H9 (cell line): ENCODE measurements around the gene DCP1B. TPM values are rescaled to one million over a fixed set of nuclear protein-coding genes. Genes with fewer than 3 reads are reported as not detected.

ENCODE experiments used
- DNase-seq: peaks from one replicate; pipeline ENCODE4 v3.0.0-alpha.2; 2017
- H2AFZ ChIP-seq: one replicate; pipeline ENCODE4 v1.6.1; 2013; ENCODE audit warnings: mild to moderate bottlenecking, low read length, control low read depth, moderate library complexity
- H2AK5ac ChIP-seq: 2 replicates; pipeline ENCODE4 v1.6.1; 2013; ENCODE audit warnings: low read length, control low read depth, mixed read lengths; ENCODE audit not compliant: insufficient read length
- H2BK120ac ChIP-seq: one replicate; pipeline ENCODE4 v1.6.1; 2013; ENCODE audit warnings: low read depth, mild to moderate bottlenecking, low read length, control low read depth, inconsistent platforms; ENCODE audit not compliant: poor library complexity, severe bottlenecking
- H2BK12ac ChIP-seq: 2 replicates; pipeline ENCODE4 v1.6.1; 2013; ENCODE audit warnings: low read length, control low read depth, mixed read lengths, low read depth; ENCODE audit not compliant: insufficient read length
- H2BK15ac ChIP-seq: 2 replicates; pipeline ENCODE4 v1.6.1; 2013; ENCODE audit warnings: low read depth, low read length, control low read depth
- H2BK20ac ChIP-seq: one replicate; pipeline ENCODE4 v1.6.1; 2013; ENCODE audit warnings: low read depth, mild to moderate bottlenecking, low read length, control low read depth, inconsistent platforms; ENCODE audit not compliant: poor library complexity, severe bottlenecking
- H2BK5ac ChIP-seq: 2 replicates; pipeline ENCODE4 v1.6.1; 2013; ENCODE audit warnings: low read length, control low read depth, mixed read lengths; ENCODE audit not compliant: insufficient read length
- H3K14ac ChIP-seq: 2 replicates; pipeline ENCODE4 v1.6.1; 2013; ENCODE audit warnings: low read length, control low read depth; ENCODE audit not compliant: insufficient read depth
- H3K18ac ChIP-seq: 2 replicates; pipeline ENCODE4 v1.6.1; 2013; ENCODE audit warnings: low read depth, mild to moderate bottlenecking, mixed read lengths, low read length, control low read depth; ENCODE audit not compliant: insufficient read length
- H3K23ac ChIP-seq: 2 replicates; pipeline ENCODE4 v1.6.1; 2013; ENCODE audit warnings: low read length, control low read depth, mixed read lengths, low read depth; ENCODE audit not compliant: insufficient read length
- H3K23me2 ChIP-seq: 2 replicates; pipeline ENCODE4 v1.6.1; 2013; ENCODE audit warnings: low read depth, mild to moderate bottlenecking, mixed read lengths, low read length, control low read depth; ENCODE audit not compliant: insufficient read length, poor library complexity, severe bottlenecking
- H3K27ac ChIP-seq: 2 replicates; pipeline ENCODE4 v1.5.1; 2013; ENCODE audit warnings: low read length, control low read depth, mixed read lengths, low read depth; ENCODE audit not compliant: insufficient read length
- H3K27me3 ChIP-seq: 2 replicates; pipeline ENCODE4 v1.6.1; 2013; ENCODE audit warnings: low read length, control low read depth, inconsistent platforms; ENCODE audit not compliant: insufficient read depth
- H3K4ac ChIP-seq: 2 replicates; pipeline ENCODE4 v1.6.1; 2013; ENCODE audit warnings: low read depth, mild to moderate bottlenecking, control low read depth, inconsistent platforms, low read length, moderate library complexity
- H3K4me1 ChIP-seq: 2 replicates; pipeline ENCODE4 v1.6.1; 2013; ENCODE audit warnings: low read length, control low read depth, inconsistent platforms; ENCODE audit not compliant: insufficient read depth
- H3K4me2 ChIP-seq: 2 replicates; pipeline ENCODE4 v1.6.1; 2013; ENCODE audit warnings: low read length, control low read depth, mixed read lengths; ENCODE audit not compliant: insufficient read length, insufficient read depth
- H3K56ac ChIP-seq: 2 replicates; pipeline ENCODE4 v1.6.1; 2013; ENCODE audit warnings: low read depth, mild to moderate bottlenecking, mixed read lengths, low read length, control low read depth; ENCODE audit not compliant: insufficient read length
- H3K79me1 ChIP-seq: 2 replicates; pipeline ENCODE4 v1.6.1; 2013; ENCODE audit warnings: low read depth, mild to moderate bottlenecking, moderate library complexity, low read length, control low read depth, inconsistent platforms; ENCODE audit not compliant: insufficient read depth, poor library complexity, severe bottlenecking
- H3K79me2 ChIP-seq: 2 replicates; pipeline ENCODE4 v1.6.1; 2013; ENCODE audit warnings: low read length, control low read depth, inconsistent platforms; ENCODE audit not compliant: insufficient read depth
- H3K9ac ChIP-seq: 2 replicates; pipeline ENCODE4 v1.6.1; 2013; ENCODE audit warnings: low read length, control low read depth, mixed read lengths; ENCODE audit not compliant: insufficient read length; ENCODE audit errors: extremely low read depth
- H3K9me3 ChIP-seq: one replicate; pipeline ENCODE4 v1.6.1; 2013; ENCODE audit warnings: low read depth, low read length, inconsistent platforms; ENCODE audit not compliant: control insufficient read depth
- H3T11ph ChIP-seq: one replicate; pipeline ENCODE4 v1.6.1; 2013; ENCODE audit warnings: mild to moderate bottlenecking, low read length, control low read depth, inconsistent platforms
- H4K20me1 ChIP-seq: one replicate; pipeline ENCODE4 v1.6.1; 2013; ENCODE audit not compliant: control insufficient read depth, insufficient read length, insufficient read depth
- H4K5ac ChIP-seq: 2 replicates; pipeline ENCODE4 v1.6.1; 2013; ENCODE audit warnings: low read depth, mild to moderate bottlenecking, mixed read lengths, low read length, control low read depth; ENCODE audit not compliant: insufficient read length
- H4K8ac ChIP-seq: replicated peaks from 2 replicates; pipeline ENCODE4 v1.6.1; 2013; ENCODE audit warnings: low read length, control low read depth, mixed read lengths, low read depth; ENCODE audit not compliant: insufficient read length
- H4K91ac ChIP-seq: 2 replicates; pipeline ENCODE4 v1.6.1; 2013; ENCODE audit warnings: low read depth, mild to moderate bottlenecking, moderate library complexity, mixed read lengths, low read length, control low read depth; ENCODE audit not compliant: insufficient read length
- H3K27ac Mint-ChIP-seq, 3 experiments: 2 replicates in 2 of 3; 3 replicates in 1 of 3; pipeline ENCODE4 v1.8.0; 2020 to 2021; ENCODE audit warnings: mixed read lengths in 3 of 3, mild to moderate bottlenecking in 1 of 3, moderate library complexity in 1 of 3
- H3K27me3 Mint-ChIP-seq: 2 replicates; pipeline ENCODE4 v1.8.0; 2021; ENCODE audit warnings: low read depth, mild to moderate bottlenecking, moderate library complexity, mixed read lengths
- H3K36me3 Mint-ChIP-seq, 3 experiments: 2 replicates in 2 of 3; 3 replicates in 1 of 3; pipeline ENCODE4 v1.8.0; 2020 to 2021; ENCODE audit warnings: low read depth in 3 of 3, mixed read lengths in 3 of 3; ENCODE audit not compliant: insufficient read depth in 1 of 3
- H3K4me1 Mint-ChIP-seq, 2 experiments: 2 replicates each; pipeline ENCODE4 v1.8.0; 2020; ENCODE audit warnings: mixed read lengths in 2 of 2
- H3K4me3 Mint-ChIP-seq, 2 experiments: 2 replicates in 1 of 2; 3 replicates in 1 of 2; pipeline ENCODE4 v1.8.0; 2020 to 2021; ENCODE audit warnings: mild to moderate bottlenecking in 2 of 2, mixed read lengths in 2 of 2, moderate library complexity in 1 of 2
- H3K9me3 Mint-ChIP-seq, 2 experiments: 2 replicates in 1 of 2; 3 replicates in 1 of 2; pipeline ENCODE4 v1.8.0; 2020; ENCODE audit warnings: mild to moderate bottlenecking in 2 of 2, mixed read lengths in 2 of 2, moderate library complexity in 1 of 2
- WGBS: extraction: QIAGEN DNeasy Blood & Tissue Kit; methylation state at CpG from one replicate; pipeline ENCODE4 v1.1.7; 2013; ENCODE audit warnings: missing lambda C conversion rate, low lambda C conversion rate, mixed read lengths; ENCODE audit not compliant: insufficient read length; ENCODE audit errors: extremely low coverage; 5-methylcytosine and 5-hydroxymethylcytosine counted together
- total RNA-seq: library from RNA; stranded (reverse); gene quantifications from 2 replicates; pipeline ENCODE4 v1.2.1, GENCODE V29; 2021
- TF ChIP-seq, protein P1 (sequence below): fragments of 200-600 bp; sonication (generic); conservative IDR thresholded peaks from 3 replicates; pipeline ENCODE4 v1.8.0; 2021; ENCODE audit warnings: antibody characterized with exemption, mild to moderate bottlenecking

The DCP1B gene
- total RNA-seq, 1 experiment from 2014 or later: 11.2 TPM

DNA sequence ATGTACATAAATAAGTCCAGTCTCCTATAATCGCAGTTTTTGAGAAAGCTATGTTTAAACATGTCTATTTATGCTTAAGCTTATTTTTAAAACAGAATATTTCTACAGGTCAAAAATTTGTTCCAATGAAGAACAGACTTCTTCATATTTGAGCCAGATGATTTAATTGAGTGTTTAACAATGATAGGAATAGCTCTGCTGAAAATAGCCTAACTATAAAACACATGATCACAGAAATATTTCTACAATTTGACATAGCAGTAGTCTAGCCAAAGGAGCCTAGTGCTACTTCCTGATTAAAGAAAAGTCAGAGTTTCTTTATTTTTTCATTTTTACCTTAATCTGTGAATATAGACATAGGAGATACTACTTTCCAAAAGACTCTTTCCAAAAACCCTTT lies 29.4 kb downstream of the DCP1B start:
- H3K4ac ChIP-seq: no peak overlapping the region
- Mint-ChIP-seq H3K9me3 (no peaks in the 10 kb centered on the region), H3K4me3 (no peak overlapping the region), H3K27ac (no peak overlapping the region), H3K4me1 (peaks cover 2 to 9% of the 10 kb centered on the region in 2 experiments), H3K27me3 (no peaks in the 10 kb centered on the region), H3K36me3 (no peaks in the 10 kb centered on the region)
- H3K14ac ChIP-seq: no peak overlapping the region
- H3K4me2 ChIP-seq: no peak overlapping the region
- H3K23ac ChIP-seq: no peak overlapping the region
- no peak overlapping the region for H2AK5ac ChIP-seq
- no peak overlapping the region for H2BK120ac ChIP-seq
- H3K4me1 ChIP-seq: no peaks in the 10 kb centered on the region; the same call in 1 of the 2 replicates
- no peaks in the 10 kb centered on the region for H3K79me1 ChIP-seq
- TF ChIP-seq, protein P1, sequence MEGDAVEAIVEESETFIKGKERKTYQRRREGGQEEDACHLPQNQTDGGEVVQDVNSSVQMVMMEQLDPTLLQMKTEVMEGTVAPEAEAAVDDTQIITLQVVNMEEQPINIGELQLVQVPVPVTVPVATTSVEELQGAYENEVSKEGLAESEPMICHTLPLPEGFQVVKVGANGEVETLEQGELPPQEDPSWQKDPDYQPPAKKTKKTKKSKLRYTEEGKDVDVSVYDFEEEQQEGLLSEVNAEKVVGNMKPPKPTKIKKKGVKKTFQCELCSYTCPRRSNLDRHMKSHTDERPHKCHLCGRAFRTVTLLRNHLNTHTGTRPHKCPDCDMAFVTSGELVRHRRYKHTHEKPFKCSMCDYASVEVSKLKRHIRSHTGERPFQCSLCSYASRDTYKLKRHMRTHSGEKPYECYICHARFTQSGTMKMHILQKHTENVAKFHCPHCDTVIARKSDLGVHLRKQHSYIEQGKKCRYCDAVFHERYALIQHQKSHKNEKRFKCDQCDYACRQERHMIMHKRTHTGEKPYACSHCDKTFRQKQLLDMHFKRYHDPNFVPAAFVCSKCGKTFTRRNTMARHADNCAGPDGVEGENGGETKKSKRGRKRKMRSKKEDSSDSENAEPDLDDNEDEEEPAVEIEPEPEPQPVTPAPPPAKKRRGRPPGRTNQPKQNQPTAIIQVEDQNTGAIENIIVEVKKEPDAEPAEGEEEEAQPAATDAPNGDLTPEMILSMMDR: no peak
- no peak overlapping the region for H2BK20ac ChIP-seq
- H4K5ac ChIP-seq: no peak overlapping the region
- H2AFZ ChIP-seq: no peak overlapping the region
- no peak overlapping the region for H2BK12ac ChIP-seq
- no peak overlapping the region for H4K91ac ChIP-seq
- H4K20me1 ChIP-seq: no peaks in the 10 kb centered on the region
- H3K27ac ChIP-seq: no peak overlapping the region
- no peaks in the 10 kb centered on the region for H3K23me2 ChIP-seq
- no peak overlapping the region for H3K56ac ChIP-seq
- H3T11ph ChIP-seq: no peak overlapping the region
- no peak overlapping the region for H3K9ac ChIP-seq
- no peak overlapping the region for H3K18ac ChIP-seq
- no peak overlapping the region for H2BK5ac ChIP-seq
- no peaks in the 10 kb centered on the region for H3K27me3 ChIP-seq
- H4K8ac ChIP-seq: no peak overlapping the region
- no peaks in the 10 kb centered on the region for H3K79me2 ChIP-seq
- no CpG with 5 or more reads among the region's 1 CpG for WGBS
- H3K9me3 ChIP-seq: no peaks in the 10 kb centered on the region
- DNase-seq: no peak
- no peak overlapping the region for H2BK15ac ChIP-seq
